Breast epithelium (tissue), 3 donors: ENCODE data around the gene MYO5B.

ENCODE experiments used
- CTCF ChIP-seq, 3 donors: fragments of 450-650 bp; IDR thresholded peaks; one replicate each; pipeline ENCODE4 v1.5.1; 2016 to 2017; ENCODE audit warnings: antibody characterized with exemption in 3 of 3, mild to moderate bottlenecking in 3 of 3, moderate library complexity in 3 of 3
- POLR2A ChIP-seq: fragments of 450-650 bp; IDR thresholded peaks from one replicate; pipeline ENCODE4 v1.6.1; 2016; ENCODE audit warnings: antibody characterized with exemption, mild to moderate bottlenecking, moderate library complexity
- POLR2AphosphoS5 ChIP-seq, 3 donors: sonication (generic); formaldehyde crosslinking; IDR thresholded peaks; one replicate each; pipeline ENCODE4 v1.6.1; 2017; ENCODE audit warnings: antibody characterized with exemption in 3 of 3

- TF ChIP-seq POLR2A: no peak
- no peak for TF ChIP-seq CTCF (IDR thresholded peaks at IDR 0.05)
- TF ChIP-seq POLR2AphosphoS5 (IDR thresholded peaks at IDR 0.05): no peak
Measured at GRCh38 chr18:49913221-49913620, 281.7 kb downstream of the MYO5B start.
